Measurements from ENCODE around the gene PPIB.

PPIB gene

GRCh38 chr15:64162869-64163658, at the start of gene PPIB:
Gene PPIB (minus strand): TSS chr15:64163022. CDS start chr15:64162986, 36 bp downstream.
- peak; percentile 95 to 99 for DNase-seq

- no peak for DNase-seq
These were observed 48.9 kb upstream of the PPIB start for GRCh38 chr15:64211696-64212095.

GRCh38 chr15:64210371-64210770, 47.5 kb upstream of the PPIB start:
- DNase-seq, result no peak

- DNase-seq, result peak in 1 of 2 donors; percentile 41
These were observed 47.0 kb upstream of the PPIB start for GRCh38 chr15:64209680-64210334.

- DNase-seq, result no peak
These were observed 42.4 kb upstream of the PPIB start for GRCh38 chr15:64205202-64205601.

GRCh38 chr15:64197425-64197824, 34.6 kb upstream of the PPIB start:
- no peak for DNase-seq

- DNase-seq, result no peak
These were observed 31.1 kb upstream of the PPIB start for GRCh38 chr15:64193971-64194370.

GRCh38 chr15:64191971-64192830, 29.4 kb upstream of the PPIB start:
- no peak for DNase-seq

GRCh38 chr15:64187396-64188191, 24.8 kb upstream of the PPIB start:
- DNase-seq, result no peak

- no peak for DNase-seq
These were observed 22.5 kb upstream of the PPIB start for GRCh38 chr15:64185146-64185911.

GRCh38 chr15:64182859-64183370, 20.1 kb upstream of the PPIB start:
- DNase-seq, result no peak

GRCh38 chr15:64180235-64180824, 17.5 kb upstream of the PPIB start:
- DNase-seq, result no peak

- no peak for DNase-seq
These were observed 3.5 kb upstream of the PPIB start for GRCh38 chr15:64166102-64166890.

GRCh38 chr15:64164436-64164835, 1.6 kb upstream of the PPIB start:
- DNase-seq, result no peak

GRCh38 chr15:64163659-64164362, 989 bp upstream of the PPIB start:
- DNase-seq, result no peak

GRCh38 chr15:64162478-64162868, 349 bp downstream of the PPIB start:
- DNase-seq, result no peak

- DNase-seq, result no peak
These were observed 939 bp downstream of the PPIB start for GRCh38 chr15:64161688-64162477.

- DNase-seq, result no peak
These were observed 4.3 kb downstream of the PPIB start for GRCh38 chr15:64158363-64159134.

All from bone marrow (tissue), 2 donors.